Muscle of leg (tissue), 11 donors: ENCODE measurements around the gene KDR. TPM values are rescaled to one million over a fixed set of nuclear protein-coding genes. Genes with fewer than 3 reads are reported as not detected.
A peak's percentile ranks its signal among the peaks of the same experiment; 100 is the strongest.

Source experiments
- DNase-seq: peaks from one replicate; pipeline ENCODE4 v3.0.0; 2013
- H3K27ac ChIP-seq: one replicate; pipeline ENCODE4 v1.5.1; 2013; ENCODE audit warnings: mild to moderate bottlenecking, low read length, control low read depth
- H3K27me3 ChIP-seq: one replicate; pipeline ENCODE4 v1.6.1; 2013; ENCODE audit warnings: low read length; ENCODE audit not compliant: control insufficient read depth, insufficient read depth
- H3K36me3 ChIP-seq: one replicate; pipeline ENCODE4 v1.6.1; 2013; ENCODE audit warnings: low read length; ENCODE audit not compliant: control insufficient read depth, insufficient read depth
- H3K4me1 ChIP-seq: one replicate; pipeline ENCODE4 v1.6.1; 2013; ENCODE audit warnings: low read length; ENCODE audit not compliant: control insufficient read depth, insufficient read depth
- H3K4me3 ChIP-seq: one replicate; pipeline ENCODE4 v1.5.1; 2013; ENCODE audit warnings: low read length, control low read depth
- H3K9me3 ChIP-seq: replicated peaks from 2 replicates; pipeline ENCODE4 v1.6.1; 2013; ENCODE audit warnings: low read depth, low read length; ENCODE audit not compliant: control insufficient read depth
- WGBS: methylation state at CpG from one replicate; pipeline ENCODE4 v1.1.5; 2013; ENCODE audit warnings: missing lambda C conversion rate; ENCODE audit not compliant: insufficient coverage; 5-methylcytosine and 5-hydroxymethylcytosine counted together
- polyA plus RNA-seq, 8 donors: library from polyadenylated mRNA; unstranded; fragments of 120-200 nt; gene quantifications; one replicate each; pipeline versions ENCODE4 v1.2.1 to v1.2.3, GENCODE V29; 2013; ENCODE audit warnings: inconsistent platforms in 1 of 8, low replicate concordance in 1 of 8; ENCODE audit not compliant: insufficient read length in 8 of 8, insufficient read depth in 1 of 8
- total RNA-seq: library from RNA; stranded (reverse); fragments of 120-200 nt; gene quantifications from one replicate; pipeline ENCODE4 v1.2.4, GENCODE V29; 2013

The KDR gene
- total and polyA plus RNA-seq, 9 donors: 39.1 to 60.7 (median 48.9) TPM

GRCh38 chr4:55107054-55107453 lies 18.3 kb downstream of the KDR start:
- H3K4me3 ChIP-seq: no peak overlapping the region
- DNase-seq: no peak
- no peak overlapping the region for H3K27ac ChIP-seq
- H3K36me3 ChIP-seq: no peaks in the 10 kb centered on the region
- no peaks in the 10 kb centered on the region for H3K27me3 ChIP-seq
- no peaks in the 10 kb centered on the region for H3K9me3 ChIP-seq
- WGBS: no CpG with 5 or more reads among the region's 3 CpGs
- H3K4me1 ChIP-seq: no peaks in the 10 kb centered on the region

- Histone ChIP-seq H3K27ac (no peak overlapping the region), H3K27me3 (no peaks in the 10 kb centered on the region), H3K4me3 (no peak overlapping the region), H3K4me1 (no peaks in the 10 kb centered on the region), H3K9me3 (no peaks in the 10 kb centered on the region), H3K36me3 (no peaks in the 10 kb centered on the region)
- WGBS: no CpG with 5 or more reads among the region's 3 CpGs
- no peak for DNase-seq
Measured at GRCh38 chr4:55103224-55103623, 22.2 kb downstream of the KDR start.

- Histone ChIP-seq H3K9me3 (no peaks in the 10 kb centered on the region), H3K27me3 (no peaks in the 10 kb centered on the region), H3K4me1 (peaks cover 2% of the 10 kb centered on the region), H3K36me3 (no peaks in the 10 kb centered on the region), H3K4me3 (no peak overlapping the region), H3K27ac (no peak overlapping the region)
- whole genome bisulfite sequencing: 86% methylated on average over 1 of the region's 4 CpGs
- no peak for DNase-seq
Measured at GRCh38 chr4:55099816-55100215, 25.6 kb downstream of the KDR start.

- 96% methylated on average over 4 of the region's 10 CpGs for WGBS
- Histone ChIP-seq H3K27ac (no peak overlapping the region), H3K9me3 (no peaks in the 10 kb centered on the region), H3K36me3 (no peaks in the 10 kb centered on the region), H3K4me3 (no peak overlapping the region), H3K4me1 (peaks cover 2% of the 10 kb centered on the region), H3K27me3 (no peaks in the 10 kb centered on the region)
- no peak for DNase-seq
Measured at GRCh38 chr4:55098456-55099204, 26.8 kb downstream of the KDR start.

- no peak overlapping the region for H3K4me3 ChIP-seq
- no peaks in the 10 kb centered on the region for H3K36me3 ChIP-seq
- no CpG with 5 or more reads among the region's 4 CpGs for WGBS
Measured at GRCh38 chr4:55096619-55097018, 28.8 kb downstream of the KDR start.

GRCh38 chr4:55096045-55096444 lies 29.4 kb downstream of the KDR start:
- Histone ChIP-seq H3K9me3 (no peaks in the 10 kb centered on the region), H3K27ac (no peak overlapping the region), H3K4me3 (no peak overlapping the region), H3K27me3 (no peaks in the 10 kb centered on the region), H3K4me1 (peaks cover 2% of the 10 kb centered on the region), H3K36me3 (no peaks in the 10 kb centered on the region)
- WGBS: no CpG with 5 or more reads among the region's 3 CpGs
- no peak for DNase-seq

More at GRCh38 chr4:55096619-55097018, 28.8 kb downstream of the KDR start:
- DNase-seq: peak; percentile 65
- Histone ChIP-seq H3K27ac (no peak overlapping the region), H3K9me3 (no peaks in the 10 kb centered on the region), H3K27me3 (no peaks in the 10 kb centered on the region), H3K4me1 (peaks cover 2% of the 10 kb centered on the region)

GRCh38 chr4:55092504-55092903 lies 32.9 kb downstream of the KDR start:
- no peak overlapping the region for H3K27ac ChIP-seq
- peaks cover 2% of the 10 kb centered on the region for H3K4me1 ChIP-seq
- no peak overlapping the region for H3K4me3 ChIP-seq
- no CpG with 5 or more reads among the region's 2 CpGs for WGBS
- no peaks in the 10 kb centered on the region for H3K27me3 ChIP-seq
- no peak for DNase-seq
- H3K9me3 ChIP-seq: no peaks in the 10 kb centered on the region
- H3K36me3 ChIP-seq: no peaks in the 10 kb centered on the region

GRCh38 chr4:55089916-55090315 lies 35.5 kb downstream of the KDR start:
- Histone ChIP-seq H3K9me3 (no peaks in the 10 kb centered on the region), H3K27ac (no peak overlapping the region), H3K4me1 (peaks cover 9% of the 10 kb centered on the region), H3K27me3 (no peaks in the 10 kb centered on the region), H3K4me3 (no peak overlapping the region), H3K36me3 (no peaks in the 10 kb centered on the region)
- peak; percentile 26 for DNase-seq
- 38% methylated on average over 5 of the region's 6 CpGs for WGBS

- Histone ChIP-seq H3K27ac (no peak overlapping the region), H3K4me3 (no peak overlapping the region), H3K4me1 (peaks cover 10% of the 10 kb centered on the region), H3K9me3 (no peaks in the 10 kb centered on the region), H3K27me3 (no peaks in the 10 kb centered on the region), H3K36me3 (no peaks in the 10 kb centered on the region)
- DNase-seq: no peak
- WGBS: no CpG with 5 or more reads among the region's 1 CpG
Measured at GRCh38 chr4:55087913-55088260, 37.5 kb downstream of the KDR start.

- peak; percentile 90 for DNase-seq
- 40% methylated on average over 1 of the region's 8 CpGs for WGBS
- no peak overlapping the region for H3K27ac ChIP-seq
- peaks cover 11% of the 10 kb centered on the region for H3K4me1 ChIP-seq
- no peaks in the 10 kb centered on the region for H3K27me3 ChIP-seq
- no peak overlapping the region for H3K4me3 ChIP-seq
- H3K9me3 ChIP-seq: no peaks in the 10 kb centered on the region
- H3K36me3 ChIP-seq: no peaks in the 10 kb centered on the region
Measured at GRCh38 chr4:55087009-55087912, 38.1 kb downstream of the KDR start.
